Measurements from ENCODE around the gene SSNA1.
"Not testable (repeated sequence)": the region's sequence is repeated elsewhere in the genome, so short reads cannot be mapped to it uniquely, and the experiment has no call there.

SSNA1 gene

GRCh38 chr9:137233143-137233980 is 44.9 kb downstream of the SSNA1 start:
- Histone ChIP-seq H3K36me3 (ENCODE audit: insufficient read depth, low read length) (no peaks in the 10 kb centered on the region), H3K4me3 (ENCODE audit: low read length) (no peak overlapping the region), H3K27ac (ENCODE audit: low read depth, low read length) (no peak overlapping the region), H3K9ac (ENCODE audit: low read depth, low read length) (no peak overlapping the region; the same call in 1 of the 2 replicates), H3K4me1 (ENCODE audit: insufficient read depth, low read length) (peaks cover 6% of the 10 kb centered on the region), H3K9me3 (ENCODE audit: insufficient read depth, low read depth, low read length) (no peaks in the 10 kb centered on the region), H3K27me3 (ENCODE audit: insufficient read depth, low read length) (no peaks in the 10 kb centered on the region)
- WGBS = 89% methylated on average over 40 of the region's 40 CpGs

DNA sequence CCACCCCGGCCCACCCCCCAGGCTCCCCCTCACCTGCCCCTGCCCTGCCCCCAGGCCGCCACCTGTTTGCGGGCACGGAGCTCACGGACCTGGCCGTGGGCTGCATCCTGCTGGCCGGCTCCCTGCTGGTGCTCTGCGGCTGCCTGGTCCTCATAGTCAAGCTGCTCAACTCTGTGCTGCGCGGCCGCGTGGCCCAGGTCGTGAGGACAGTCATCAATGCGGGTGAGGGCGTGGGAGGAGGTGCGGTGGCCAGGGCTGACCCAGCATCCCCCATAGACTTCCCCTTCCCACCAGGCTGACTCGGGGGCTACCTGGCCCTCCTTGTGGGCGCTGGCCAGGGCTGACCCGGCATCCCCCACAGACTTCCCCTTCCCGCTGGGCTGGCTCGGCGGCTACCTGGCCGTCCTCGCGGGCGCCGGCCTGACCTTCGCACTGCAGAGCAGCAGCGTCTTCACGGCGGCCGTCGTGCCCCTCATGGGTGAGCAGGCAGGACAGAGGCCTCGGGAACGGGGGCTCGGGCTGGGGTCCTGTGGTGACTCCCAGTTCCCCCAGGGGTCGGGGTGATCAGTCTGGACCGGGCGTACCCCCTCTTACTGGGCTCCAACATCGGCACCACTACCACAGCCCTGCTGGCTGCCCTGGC is 45.7 kb downstream of the SSNA1 start:
- Histone ChIP-seq H3K36me3 (ENCODE audit: insufficient read depth, low read length) (no peaks in the 10 kb centered on the region), H3K27me3 (ENCODE audit: insufficient read depth, low read length) (no peaks in the 10 kb centered on the region), H3K27ac (ENCODE audit: low read depth, low read length) (no peak overlapping the region), H3K4me3 (ENCODE audit: low read length) (no peak overlapping the region), H3K9ac (ENCODE audit: low read depth, low read length) (no peak overlapping the region), H3K4me1 (ENCODE audit: insufficient read depth, low read length) (peaks cover 6% of the 10 kb centered on the region), H3K9me3 (ENCODE audit: insufficient read depth, low read depth, low read length) (no peaks in the 10 kb centered on the region)
- 90% methylated on average over 39 of the region's 40 CpGs for WGBS

DNA sequence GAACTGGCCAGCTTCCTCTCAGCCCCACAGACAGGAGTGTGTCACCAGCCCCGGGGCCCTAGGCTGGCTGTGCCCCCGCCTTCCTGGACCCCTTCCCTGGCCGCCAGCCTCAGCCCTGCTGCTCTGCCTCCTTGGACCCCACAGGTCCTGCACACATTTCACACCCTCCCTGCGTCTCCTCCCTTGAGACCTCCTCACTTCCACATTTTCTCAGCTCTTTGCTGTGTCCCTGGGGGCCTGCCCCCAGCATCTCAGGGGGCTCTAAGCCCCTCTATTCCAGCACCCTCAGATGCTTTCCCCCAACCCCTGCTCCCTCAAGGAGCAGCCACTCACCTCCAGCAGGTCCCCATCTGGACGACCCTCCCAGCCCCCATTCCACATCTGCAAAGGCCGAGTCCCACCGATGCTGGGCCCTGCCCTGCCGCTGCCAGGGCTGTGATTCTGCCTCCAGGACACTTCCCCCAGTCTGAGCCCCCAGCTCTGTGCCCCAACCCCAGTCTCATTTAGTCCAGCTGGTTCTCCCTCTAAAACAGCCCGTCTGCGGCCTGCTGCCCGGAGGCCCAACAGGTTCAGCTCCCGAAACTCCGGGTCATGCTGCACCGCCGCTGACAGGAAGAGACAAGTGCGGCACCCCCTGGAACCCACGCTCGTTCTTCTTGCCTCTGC is 46.4 kb downstream of the SSNA1 start:
- H3K9ac ChIP-seq (ENCODE audit: low read depth, low read length) = no peak overlapping the region
- no peaks in the 10 kb centered on the region for H3K36me3 ChIP-seq (ENCODE audit: insufficient read depth, low read length)
- WGBS = 89% methylated on average over 17 of the region's 18 CpGs
- H3K27ac ChIP-seq (ENCODE audit: low read depth, low read length) = no peak overlapping the region
- no peak overlapping the region for H3K4me3 ChIP-seq (ENCODE audit: low read length)
- peaks cover 6% of the 10 kb centered on the region for H3K4me1 ChIP-seq (ENCODE audit: insufficient read depth, low read length)
- H3K9me3 ChIP-seq (ENCODE audit: insufficient read depth, low read depth, low read length) = no peaks in the 10 kb centered on the region
- H3K27me3 ChIP-seq (ENCODE audit: insufficient read depth, low read length) = no peaks in the 10 kb centered on the region

DNA sequence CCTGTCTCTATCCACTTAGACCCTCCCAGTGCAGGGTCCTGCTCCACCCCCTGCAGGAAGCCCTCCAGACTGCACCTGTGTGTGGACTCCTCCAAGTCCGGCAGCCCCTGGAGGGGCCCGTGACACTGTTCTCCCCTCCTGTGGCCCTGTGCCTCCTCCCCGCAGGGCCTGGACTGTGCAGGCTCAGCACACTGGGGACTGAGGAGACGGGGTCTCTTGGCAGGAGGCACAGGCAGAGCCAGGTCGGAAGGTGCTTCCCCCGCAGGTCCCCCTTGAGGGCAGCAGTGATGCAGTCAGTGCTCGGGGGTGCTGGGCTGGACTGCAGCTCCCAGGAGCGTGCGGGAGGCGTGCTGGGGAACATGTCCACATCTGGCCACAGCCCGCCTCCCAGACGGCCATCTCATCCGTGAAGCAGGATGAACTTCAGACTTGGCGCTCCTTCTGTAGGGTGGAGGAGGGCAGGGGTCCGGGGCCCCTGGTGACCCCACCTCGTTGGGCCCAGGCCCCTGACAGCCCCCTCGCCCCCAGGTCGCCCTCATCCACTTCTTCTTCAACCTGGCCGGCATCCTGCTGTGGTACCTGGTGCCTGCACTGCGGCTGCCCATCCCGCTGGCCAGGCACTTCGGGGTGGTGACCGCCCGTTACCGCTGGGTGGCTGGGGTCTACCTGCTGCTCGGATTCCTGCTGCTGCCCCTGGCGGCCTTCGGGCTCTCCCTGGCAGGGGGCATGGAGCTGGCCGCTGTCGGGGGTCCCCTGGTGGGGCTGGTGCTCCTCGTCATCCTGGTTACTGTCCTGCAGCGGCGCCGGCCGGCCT is 47.2 kb downstream of the SSNA1 start:
- Histone ChIP-seq H3K9ac (ENCODE audit: low read depth, low read length) (no peak overlapping the region), H3K9me3 (ENCODE audit: insufficient read depth, low read depth, low read length) (no peaks in the 10 kb centered on the region), H3K4me3 (ENCODE audit: low read length) (no peak overlapping the region), H3K4me1 (ENCODE audit: insufficient read depth, low read length) (peaks cover 6% of the 10 kb centered on the region), H3K27ac (ENCODE audit: low read depth, low read length) (no peak overlapping the region), H3K27me3 (ENCODE audit: insufficient read depth, low read length) (no peaks in the 10 kb centered on the region), H3K36me3 (ENCODE audit: insufficient read depth, low read length) (no peaks in the 10 kb centered on the region)
- WGBS = 84% methylated on average over 35 of the region's 35 CpGs

GRCh38 chr9:137236238-137236935 is 47.9 kb downstream of the SSNA1 start:
- 32% methylated on average over 31 of the region's 31 CpGs for WGBS

GRCh38 chr9:137236936-137237421 is 48.5 kb downstream of the SSNA1 start:
- Histone ChIP-seq H3K4me1 (ENCODE audit: insufficient read depth, low read length) (peaks cover 6% of the 10 kb centered on the region), H3K9me3 (ENCODE audit: insufficient read depth, low read depth, low read length) (no peaks in the 10 kb centered on the region), H3K27ac (ENCODE audit: low read depth, low read length) (no peak overlapping the region), H3K4me3 (ENCODE audit: low read length) (no peak overlapping the region), H3K27me3 (ENCODE audit: insufficient read depth, low read length) (no peaks in the 10 kb centered on the region), H3K36me3 (ENCODE audit: insufficient read depth, low read length) (peaks cover 2% of the 10 kb centered on the region), H3K9ac (ENCODE audit: low read depth, low read length) (no peak overlapping the region)
- WGBS = 63% methylated on average over 11 of the region's 11 CpGs

More at GRCh38 chr9:137236238-137236935, 47.9 kb downstream of the SSNA1 start:
- Histone ChIP-seq H3K9ac (ENCODE audit: low read depth, low read length) (no peak overlapping the region), H3K36me3 (ENCODE audit: insufficient read depth, low read length) (no peaks in the 10 kb centered on the region), H3K27me3 (ENCODE audit: insufficient read depth, low read length) (no peaks in the 10 kb centered on the region), H3K4me3 (ENCODE audit: low read length) (no peak overlapping the region), H3K27ac (ENCODE audit: low read depth, low read length) (no peak overlapping the region), H3K9me3 (ENCODE audit: insufficient read depth, low read depth, low read length) (no peaks in the 10 kb centered on the region), H3K4me1 (ENCODE audit: insufficient read depth, low read length) (peaks cover 6% of the 10 kb centered on the region)

DNA sequence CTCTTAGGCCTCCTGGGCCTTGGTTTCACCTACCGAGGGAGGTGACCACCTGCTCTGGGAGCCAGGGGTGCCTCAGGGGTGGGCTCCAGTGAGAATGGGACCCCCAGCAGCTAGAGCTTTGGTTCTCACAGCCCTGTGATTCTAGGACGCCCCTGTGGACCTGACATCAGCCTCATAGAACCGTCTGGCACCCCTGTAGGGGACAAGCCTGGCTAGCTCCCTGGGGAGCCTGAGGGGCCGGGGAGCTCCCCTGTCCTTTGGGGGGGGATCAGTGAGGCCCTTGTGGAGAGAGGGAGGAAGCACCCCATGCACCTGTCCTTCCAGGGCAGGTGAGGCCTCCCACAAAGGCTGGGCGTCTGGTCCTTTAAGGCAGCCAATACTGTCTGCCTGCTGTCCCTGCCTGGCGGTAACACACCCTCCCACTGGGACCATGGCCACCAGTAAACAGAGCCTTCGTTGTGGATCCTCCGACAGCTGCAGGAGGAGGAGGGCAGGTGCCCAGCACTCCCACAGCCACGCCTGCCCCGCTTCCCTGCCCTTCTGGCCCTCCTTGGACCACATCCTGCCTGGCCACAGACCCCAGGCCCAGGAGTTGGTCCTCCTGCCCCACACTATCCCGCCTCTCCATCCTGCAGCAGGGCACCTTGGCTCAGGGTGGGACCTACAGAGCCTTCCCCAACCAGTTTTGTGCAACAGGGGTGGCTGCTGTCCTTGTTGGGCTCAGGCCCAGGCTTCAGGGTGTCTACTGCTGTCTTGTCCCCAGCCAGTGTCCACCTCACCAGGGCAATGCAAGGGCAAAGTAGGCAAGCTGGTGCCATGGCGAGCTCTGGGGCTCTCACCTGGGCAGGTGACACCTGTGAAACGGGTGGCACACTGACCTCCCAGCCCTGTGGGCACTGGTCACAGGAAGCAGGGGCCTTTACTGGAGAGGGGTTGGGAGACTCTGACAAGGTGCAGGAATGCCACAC is 49.6 kb downstream of the SSNA1 start:
- Histone ChIP-seq H3K4me1 (ENCODE audit: insufficient read depth, low read length) (peaks cover 10% of the 10 kb centered on the region), H3K36me3 (ENCODE audit: insufficient read depth, low read length) (peaks cover 12% of the 10 kb centered on the region), H3K27ac (ENCODE audit: low read depth, low read length) (no peak overlapping the region), H3K9ac (ENCODE audit: low read depth, low read length) (no peak overlapping the region), H3K4me3 (ENCODE audit: low read length) (no peak overlapping the region), H3K9me3 (ENCODE audit: insufficient read depth, low read depth, low read length) (no peaks in the 10 kb centered on the region), H3K27me3 (ENCODE audit: insufficient read depth, low read length) (no peaks in the 10 kb centered on the region)
- WGBS = 76% methylated on average over 13 of the region's 13 CpGs

- H3K27me3 ChIP-seq (ENCODE audit: insufficient read depth, low read length); H3K9me3 ChIP-seq (ENCODE audit: insufficient read depth, low read depth, low read length): not testable (repeated sequence)
- H3K9ac ChIP-seq (ENCODE audit: low read depth, low read length) = peak overlapping the region; percentile 89
- 69% methylated on average over 23 of the region's 27 CpGs for WGBS
- peak overlapping the region; percentile 95 for H3K27ac ChIP-seq (ENCODE audit: low read depth, low read length)
- peaks cover 20% of the 10 kb centered on the region for H3K4me1 ChIP-seq (ENCODE audit: insufficient read depth, low read length)
- peaks cover 22% of the 10 kb centered on the region for H3K36me3 ChIP-seq (ENCODE audit: insufficient read depth, low read length)
- peak overlapping the region; percentile 83 for H3K4me3 ChIP-seq (ENCODE audit: low read length)
These were observed 51.2 kb downstream of the SSNA1 start for GRCh38 chr9:137239541-137240200.

Measured in HUES64 (cell line).